H9 (cell line): ENCODE measurements around the gene YOD1. TPM values are rescaled to one million over a fixed set of nuclear protein-coding genes. Genes with fewer than 3 reads are reported as not detected.

Experiments used
- DNase-seq: peaks from one replicate; pipeline ENCODE4 v3.0.0-alpha.2; 2017
- H2AFZ ChIP-seq: one replicate; pipeline ENCODE4 v1.6.1; 2013; ENCODE audit warnings: mild to moderate bottlenecking, low read length, control low read depth, moderate library complexity
- H2AK5ac ChIP-seq: 2 replicates; pipeline ENCODE4 v1.6.1; 2013; ENCODE audit warnings: low read length, control low read depth, mixed read lengths; ENCODE audit not compliant: insufficient read length
- H2BK120ac ChIP-seq: one replicate; pipeline ENCODE4 v1.6.1; 2013; ENCODE audit warnings: low read depth, mild to moderate bottlenecking, low read length, control low read depth, inconsistent platforms; ENCODE audit not compliant: poor library complexity, severe bottlenecking
- H2BK12ac ChIP-seq: 2 replicates; pipeline ENCODE4 v1.6.1; 2013; ENCODE audit warnings: low read length, control low read depth, mixed read lengths, low read depth; ENCODE audit not compliant: insufficient read length
- H2BK15ac ChIP-seq: 2 replicates; pipeline ENCODE4 v1.6.1; 2013; ENCODE audit warnings: low read depth, low read length, control low read depth
- H2BK20ac ChIP-seq: one replicate; pipeline ENCODE4 v1.6.1; 2013; ENCODE audit warnings: low read depth, mild to moderate bottlenecking, low read length, control low read depth, inconsistent platforms; ENCODE audit not compliant: poor library complexity, severe bottlenecking
- H2BK5ac ChIP-seq: 2 replicates; pipeline ENCODE4 v1.6.1; 2013; ENCODE audit warnings: low read length, control low read depth, mixed read lengths; ENCODE audit not compliant: insufficient read length
- H3K14ac ChIP-seq: 2 replicates; pipeline ENCODE4 v1.6.1; 2013; ENCODE audit warnings: low read length, control low read depth; ENCODE audit not compliant: insufficient read depth
- H3K18ac ChIP-seq: 2 replicates; pipeline ENCODE4 v1.6.1; 2013; ENCODE audit warnings: low read depth, mild to moderate bottlenecking, mixed read lengths, low read length, control low read depth; ENCODE audit not compliant: insufficient read length
- H3K23ac ChIP-seq: 2 replicates; pipeline ENCODE4 v1.6.1; 2013; ENCODE audit warnings: low read length, control low read depth, mixed read lengths, low read depth; ENCODE audit not compliant: insufficient read length
- H3K23me2 ChIP-seq: 2 replicates; pipeline ENCODE4 v1.6.1; 2013; ENCODE audit warnings: low read depth, mild to moderate bottlenecking, mixed read lengths, low read length, control low read depth; ENCODE audit not compliant: insufficient read length, poor library complexity, severe bottlenecking
- H3K27ac ChIP-seq: 2 replicates; pipeline ENCODE4 v1.5.1; 2013; ENCODE audit warnings: low read length, control low read depth, mixed read lengths, low read depth; ENCODE audit not compliant: insufficient read length
- H3K27me3 ChIP-seq: 2 replicates; pipeline ENCODE4 v1.6.1; 2013; ENCODE audit warnings: low read length, control low read depth, inconsistent platforms; ENCODE audit not compliant: insufficient read depth
- H3K4ac ChIP-seq: 2 replicates; pipeline ENCODE4 v1.6.1; 2013; ENCODE audit warnings: low read depth, mild to moderate bottlenecking, control low read depth, inconsistent platforms, low read length, moderate library complexity
- H3K4me1 ChIP-seq: 2 replicates; pipeline ENCODE4 v1.6.1; 2013; ENCODE audit warnings: low read length, control low read depth, inconsistent platforms; ENCODE audit not compliant: insufficient read depth
- H3K4me2 ChIP-seq: 2 replicates; pipeline ENCODE4 v1.6.1; 2013; ENCODE audit warnings: low read length, control low read depth, mixed read lengths; ENCODE audit not compliant: insufficient read length, insufficient read depth
- H3K56ac ChIP-seq: 2 replicates; pipeline ENCODE4 v1.6.1; 2013; ENCODE audit warnings: low read depth, mild to moderate bottlenecking, mixed read lengths, low read length, control low read depth; ENCODE audit not compliant: insufficient read length
- H3K79me1 ChIP-seq: 2 replicates; pipeline ENCODE4 v1.6.1; 2013; ENCODE audit warnings: low read depth, mild to moderate bottlenecking, moderate library complexity, low read length, control low read depth, inconsistent platforms; ENCODE audit not compliant: insufficient read depth, poor library complexity, severe bottlenecking
- H3K79me2 ChIP-seq: 2 replicates; pipeline ENCODE4 v1.6.1; 2013; ENCODE audit warnings: low read length, control low read depth, inconsistent platforms; ENCODE audit not compliant: insufficient read depth
- H3K9ac ChIP-seq: 2 replicates; pipeline ENCODE4 v1.6.1; 2013; ENCODE audit warnings: low read length, control low read depth, mixed read lengths; ENCODE audit not compliant: insufficient read length; ENCODE audit errors: extremely low read depth
- H3K9me3 ChIP-seq: one replicate; pipeline ENCODE4 v1.6.1; 2013; ENCODE audit warnings: low read depth, low read length, inconsistent platforms; ENCODE audit not compliant: control insufficient read depth
- H3T11ph ChIP-seq: one replicate; pipeline ENCODE4 v1.6.1; 2013; ENCODE audit warnings: mild to moderate bottlenecking, low read length, control low read depth, inconsistent platforms
- H4K20me1 ChIP-seq: one replicate; pipeline ENCODE4 v1.6.1; 2013; ENCODE audit not compliant: control insufficient read depth, insufficient read length, insufficient read depth
- H4K5ac ChIP-seq: 2 replicates; pipeline ENCODE4 v1.6.1; 2013; ENCODE audit warnings: low read depth, mild to moderate bottlenecking, mixed read lengths, low read length, control low read depth; ENCODE audit not compliant: insufficient read length
- H4K8ac ChIP-seq: replicated peaks from 2 replicates; pipeline ENCODE4 v1.6.1; 2013; ENCODE audit warnings: low read length, control low read depth, mixed read lengths, low read depth; ENCODE audit not compliant: insufficient read length
- H4K91ac ChIP-seq: 2 replicates; pipeline ENCODE4 v1.6.1; 2013; ENCODE audit warnings: low read depth, mild to moderate bottlenecking, moderate library complexity, mixed read lengths, low read length, control low read depth; ENCODE audit not compliant: insufficient read length
- H3K27ac Mint-ChIP-seq, 3 experiments: 2 replicates in 2 of 3; 3 replicates in 1 of 3; pipeline ENCODE4 v1.8.0; 2020 to 2021; ENCODE audit warnings: mixed read lengths in 3 of 3, mild to moderate bottlenecking in 1 of 3, moderate library complexity in 1 of 3
- H3K27me3 Mint-ChIP-seq: 2 replicates; pipeline ENCODE4 v1.8.0; 2021; ENCODE audit warnings: low read depth, mild to moderate bottlenecking, moderate library complexity, mixed read lengths
- H3K36me3 Mint-ChIP-seq, 3 experiments: 2 replicates in 2 of 3; 3 replicates in 1 of 3; pipeline ENCODE4 v1.8.0; 2020 to 2021; ENCODE audit warnings: low read depth in 3 of 3, mixed read lengths in 3 of 3; ENCODE audit not compliant: insufficient read depth in 1 of 3
- H3K4me1 Mint-ChIP-seq, 2 experiments: 2 replicates each; pipeline ENCODE4 v1.8.0; 2020; ENCODE audit warnings: mixed read lengths in 2 of 2
- H3K4me3 Mint-ChIP-seq, 2 experiments: 2 replicates in 1 of 2; 3 replicates in 1 of 2; pipeline ENCODE4 v1.8.0; 2020 to 2021; ENCODE audit warnings: mild to moderate bottlenecking in 2 of 2, mixed read lengths in 2 of 2, moderate library complexity in 1 of 2
- H3K9me3 Mint-ChIP-seq, 2 experiments: 2 replicates in 1 of 2; 3 replicates in 1 of 2; pipeline ENCODE4 v1.8.0; 2020; ENCODE audit warnings: mild to moderate bottlenecking in 2 of 2, mixed read lengths in 2 of 2, moderate library complexity in 1 of 2
- CTCF ChIP-seq: fragments of 200-600 bp; sonication (generic); conservative IDR thresholded peaks from 3 replicates; pipeline ENCODE4 v1.8.0; 2021; ENCODE audit warnings: antibody characterized with exemption, mild to moderate bottlenecking
- WGBS: extraction: QIAGEN DNeasy Blood & Tissue Kit; methylation state at CpG from one replicate; pipeline ENCODE4 v1.1.7; 2013; ENCODE audit warnings: missing lambda C conversion rate, low lambda C conversion rate, mixed read lengths; ENCODE audit not compliant: insufficient read length; ENCODE audit errors: extremely low coverage; 5-methylcytosine and 5-hydroxymethylcytosine counted together
- total RNA-seq: library from RNA; stranded (reverse); gene quantifications from 2 replicates; pipeline ENCODE4 v1.2.1, GENCODE V29; 2021

The YOD1 gene
- total RNA-seq, 1 experiment from 2014 or later = 8.6 TPM

- Histone ChIP-seq H2BK5ac (no peak overlapping the region), H3K4me1 (peaks cover 3% of the 10 kb centered on the region; the same call in 1 of the 2 replicates), H4K8ac (no peak overlapping the region), H3K27me3 (no peaks in the 10 kb centered on the region), H3K23me2 (peaks cover 7% of the 10 kb centered on the region), H3K56ac (no peak overlapping the region), H2BK20ac (no peak overlapping the region), H3K23ac (no peak overlapping the region), H4K91ac (no peak overlapping the region), H3K79me1 (no peaks in the 10 kb centered on the region), H2AK5ac (no peak overlapping the region), H3K9me3 (no peaks in the 10 kb centered on the region), H3K18ac (no peak overlapping the region), H2AFZ (no peak overlapping the region), H3T11ph (no peak overlapping the region), H2BK12ac (no peak overlapping the region), H4K5ac (no peak overlapping the region), H2BK15ac (no peak overlapping the region), H3K4ac (no peak overlapping the region), H3K27ac (no peak overlapping the region), H2BK120ac (no peak overlapping the region), H3K9ac (no peak overlapping the region), H3K4me2 (no peak overlapping the region), H3K79me2 (peaks cover 10% of the 10 kb centered on the region; the same call in 1 of the 2 replicates), H3K14ac (no peak overlapping the region), H4K20me1 (no peaks in the 10 kb centered on the region)
- H3K9me3 Mint-ChIP-seq = peaks cover 0 to under 1% of the 10 kb centered on the region in 2 experiments; a peak in 2 of 5 replicates
- no peaks in the 10 kb centered on the region for H3K27me3 Mint-ChIP-seq
- no peak for DNase-seq
- WGBS = no CpG with 5 or more reads among the region's 1 CpG
- H3K27ac Mint-ChIP-seq = peak overlapping the region in 1 of 3 experiments; percentile 44; a peak in 1 of 7 replicates
- peak overlapping the region in 1 of 2 experiments; percentile 28; a peak in 1 of 5 replicates for H3K4me3 Mint-ChIP-seq
- H3K4me1 Mint-ChIP-seq = peaks cover 40 to 42% of the 10 kb centered on the region in 2 experiments
- no peak for TF ChIP-seq CTCF
- peaks cover 13 to 28% (median 20%) of the 10 kb centered on the region in 3 experiments for H3K36me3 Mint-ChIP-seq
Measured at GRCh38 chr1:207047505-207047904, 3.5 kb downstream of the YOD1 start.
